T follicular helper cell (primary cell): ENCODE measurements around the gene FRRS1.
A peak's percentile ranks its signal among the peaks of the same experiment; 100 is the strongest.

Experiments used
- DNase-seq: peaks from one replicate; pipeline ENCODE4 v3.0.0-alpha.2; 2020; ENCODE audit warnings: low read depth

Gene FRRS1

GRCh38 chr1:99728494-99729235, 37.8 kb downstream of the FRRS1 start:
- DNase-seq = no peak

- DNase-seq = no peak
Observed at GRCh38 chr1:99727575-99728185, 38.8 kb downstream of the FRRS1 start.

GRCh38 chr1:99726818-99727217, 39.6 kb downstream of the FRRS1 start:
- no peak for DNase-seq

GRCh38 chr1:99726407-99726806, 40.0 kb downstream of the FRRS1 start:
- DNase-seq = no peak

GRCh38 chr1:99725996-99726395, 40.4 kb downstream of the FRRS1 start:
- DNase-seq = no peak

- no peak for DNase-seq
Observed at GRCh38 chr1:99723251-99723650, 43.2 kb downstream of the FRRS1 start.

- no peak for DNase-seq
Observed at GRCh38 chr1:99717005-99717404, 49.4 kb downstream of the FRRS1 start.

GRCh38 chr1:99713006-99713405, 53.4 kb downstream of the FRRS1 start:
- no peak for DNase-seq

- DNase-seq = no peak
Observed at GRCh38 chr1:99710994-99711393, 55.4 kb downstream of the FRRS1 start.

GRCh38 chr1:99707535-99708142, 58.8 kb downstream of the FRRS1 start:
- peak; percentile 17 for DNase-seq

GRCh38 chr1:99705385-99705784, 61.0 kb downstream of the FRRS1 start:
- DNase-seq = no peak

- DNase-seq = no peak
Observed at GRCh38 chr1:99704356-99704816, 62.0 kb downstream of the FRRS1 start.

GRCh38 chr1:99702221-99702620, 64.2 kb downstream of the FRRS1 start:
- no peak for DNase-seq

GRCh38 chr1:99700020-99700419, 66.4 kb downstream of the FRRS1 start:
- no peak for DNase-seq

- no peak for DNase-seq
Observed at GRCh38 chr1:99697580-99697979, 68.9 kb downstream of the FRRS1 start.

- no peak for DNase-seq
Observed at GRCh38 chr1:99696616-99697015, 69.8 kb downstream of the FRRS1 start.

- no peak for DNase-seq
Observed at GRCh38 chr1:99691175-99691574, 75.3 kb downstream of the FRRS1 start.

GRCh38 chr1:99685516-99686180, 80.8 kb downstream of the FRRS1 start:
- peak; percentile 5 for DNase-seq

GRCh38 chr1:99682291-99682751, 84.1 kb downstream of the FRRS1 start:
- no peak for DNase-seq

- DNase-seq = no peak
Observed at GRCh38 chr1:99681583-99681982, 84.9 kb downstream of the FRRS1 start.

GRCh38 chr1:99680270-99680669, 86.2 kb downstream of the FRRS1 start:
- DNase-seq = no peak

- no peak for DNase-seq
Observed at GRCh38 chr1:99677416-99677815, 89.0 kb downstream of the FRRS1 start.

- DNase-seq = no peak
Observed at GRCh38 chr1:99676876-99677275, 89.6 kb downstream of the FRRS1 start.
